HCT116 (cell line): ENCODE results near the gene SEMA4C. TPM values are rescaled to one million over a fixed set of nuclear protein-coding genes. Genes with fewer than 3 reads are reported as not detected.

Experiments used
- ATAC-seq: fragments of 200-7000 bp; cut with Tn5 transposase; 2 replicates; pipeline ENCODE4 v1.9.1; 2020; ENCODE audit warnings: mild to moderate bottlenecking, moderate library complexity
- BruUV-seq: library from RNA; stranded (reverse); fragments of 400-500 nt; replicated peaks from 2 replicates; lab custom pipeline; 2021; lab: Mats Ljungman, UMichigan
- CTCF ChIA-PET: fragments of 300-600 bp; sonication (Branson Sonifier 250); formaldehyde crosslinking; loops from one replicate; lab custom pipeline; 2021; ENCODE audit warnings: antibody characterized with exemption; lab: Charles Lee
- POLR2A ChIA-PET: fragments of 300-600, 350-600 bp; sonication (Branson Sonifier 250); formaldehyde crosslinking; loops from one replicate; lab custom pipeline; 2021; ENCODE audit warnings: antibody characterized with exemption; lab: Charles Lee
- RAD21 ChIA-PET, 2 experiments: fragments of 300-600 bp; sonication (Branson Sonifier 250); formaldehyde crosslinking; loops; one replicate each; lab custom pipeline; 2023; ENCODE audit warnings: low total read pairs in 2 of 2; ENCODE audit not compliant: uncharacterized antibody in 2 of 2, unreplicated experiment in 2 of 2, low non-redundant PET in 1 of 2; lab: Charles Lee
- DNase-seq: peaks from one replicate; pipeline ENCODE4 v3.0.0-alpha.2; 2010; ENCODE audit warnings: low read depth, low spot score
- H2AFZ ChIP-seq: fragments of 200-600 bp; shearing (Covaris generic), sonication (generic); 2 replicates; pipeline ENCODE4 v1.6.1; 2017; ENCODE audit warnings: low read depth, mixed run types, mixed read lengths, antibody characterized with exemption, low read length; ENCODE audit not compliant: poor library complexity, severe bottlenecking
- H3K27ac ChIP-seq: 2 replicates; pipeline ENCODE4 v1.5.1; 2012; ENCODE audit warnings: low read depth, low read length
- H3K27me3 ChIP-seq: fragments of 200-600 bp; sonication (generic); 2 replicates; pipeline ENCODE4 v1.6.1; 2016; ENCODE audit warnings: mixed run types, low read length, mixed read lengths; ENCODE audit not compliant: insufficient read depth
- H3K36me3 ChIP-seq, 2 experiments: fragments of 200-500 bp in 1 of 2; fragments of 200-600 bp in 1 of 2; sonication (Bioruptor generic) in 1 of 2; sonication (generic) in 1 of 2; 2 replicates each; pipeline versions ENCODE4 v1.5.1 to v1.6.1; 2014 to 2016; ENCODE audit warnings: low read length in 2 of 2, inconsistent platforms in 1 of 2, mixed read lengths in 1 of 2, mixed run types in 1 of 2; ENCODE audit not compliant: insufficient read depth in 2 of 2, control insufficient read depth in 1 of 2
- H3K4me1 ChIP-seq, 2 experiments: fragments of 200-600 bp in 1 of 2; sonication (generic) in 1 of 2; 2 replicates each; pipeline versions ENCODE4 v1.5.1 to v1.6.1; 2012 to 2017; ENCODE audit warnings: low read length in 2 of 2, inconsistent platforms in 1 of 2, mild to moderate bottlenecking in 1 of 2, mixed read lengths in 1 of 2, mixed run types in 1 of 2, moderate library complexity in 1 of 2; ENCODE audit not compliant: insufficient read depth in 2 of 2, control insufficient read depth in 1 of 2
- H3K4me2 ChIP-seq: fragments of 200-600 bp; sonication (generic); 2 replicates; pipeline ENCODE4 v1.6.1; 2017; ENCODE audit warnings: mixed run types, low read length, mixed read lengths
- H3K4me3 ChIP-seq, 2 experiments: fragments of 200-600 bp in 1 of 2; sonication (generic) in 1 of 2; replicated peaks in 1 of 2; 2 replicates each; pipeline ENCODE4 v1.5.1; 2011 to 2016; ENCODE audit warnings: low read length in 2 of 2, control low read depth in 1 of 2, low read depth in 1 of 2, mild to moderate bottlenecking in 1 of 2, mixed read lengths in 1 of 2, mixed run types in 1 of 2
- H3K79me2 ChIP-seq: fragments of 200-600 bp; sonication (generic); 2 replicates; pipeline ENCODE4 v1.6.1; 2017; ENCODE audit warnings: mild to moderate bottlenecking, mixed run types, low read length, moderate library complexity, mixed read lengths; ENCODE audit not compliant: insufficient read depth
- H3K9ac ChIP-seq: fragments of 200-600 bp; sonication (generic); 2 replicates; pipeline ENCODE4 v1.6.1; 2016; ENCODE audit warnings: low read length, mixed read lengths
- H3K9me2 ChIP-seq: fragments of 200-600 bp; sonication (generic), shearing (Covaris generic); 2 replicates; pipeline ENCODE4 v1.6.1; 2017; ENCODE audit warnings: mixed run types, mild to moderate bottlenecking, moderate library complexity; ENCODE audit not compliant: insufficient read depth
- H3K9me3 ChIP-seq, 2 experiments: fragments of 200-500 bp in 1 of 2; fragments of 200-600 bp in 1 of 2; sonication (Bioruptor generic) in 1 of 2; sonication (generic) in 1 of 2; 2 replicates each; pipeline ENCODE4 v1.6.1; 2014 to 2017; ENCODE audit warnings: low read length in 2 of 2, mixed read lengths in 2 of 2, inconsistent platforms in 1 of 2, low read depth in 1 of 2, mild to moderate bottlenecking in 1 of 2, mixed run types in 1 of 2, moderate library complexity in 1 of 2; ENCODE audit not compliant: control insufficient read depth in 1 of 2, insufficient read depth in 1 of 2
- H4K20me1 ChIP-seq: fragments of 200-600 bp; sonication (generic), shearing (Covaris generic); 2 replicates; pipeline ENCODE4 v1.6.1; 2017; ENCODE audit warnings: mixed run types, mild to moderate bottlenecking, moderate library complexity; ENCODE audit not compliant: insufficient read depth
- CBX3 ChIP-seq: IDR thresholded peaks from 2 replicates; pipeline ENCODE4 v1.6.1; 2012; ENCODE audit warnings: low read depth
- CEBPB ChIP-seq: IDR thresholded peaks from 2 replicates; pipeline ENCODE4 v1.6.1; 2012; ENCODE audit warnings: low read depth
- EGR1 ChIP-seq: IDR thresholded peaks from 2 replicates; pipeline ENCODE4 v1.6.1; 2012; ENCODE audit warnings: low read depth
- ELF1 ChIP-seq: IDR thresholded peaks from 2 replicates; pipeline ENCODE4 v1.6.1; 2012; ENCODE audit warnings: low read depth, borderline replicate concordance
- EZH2 ChIP-seq: fragments of 200-600 bp; sonication (generic); IDR thresholded peaks from 2 replicates; pipeline ENCODE4 v1.6.1; 2017; ENCODE audit warnings: antibody characterized with exemption, mixed run types
- EZH2phosphoT487 ChIP-seq: fragments of 200-600 bp; IDR thresholded peaks from 2 replicates; pipeline ENCODE4 v1.6.1; 2018; ENCODE audit warnings: antibody characterized with exemption, borderline replicate concordance
- FOSL1 ChIP-seq: IDR thresholded peaks from 2 replicates; pipeline ENCODE4 v1.6.1; 2012; ENCODE audit warnings: low read depth
- POLR2A ChIP-seq: IDR thresholded peaks from 2 replicates; pipeline ENCODE4 v1.7.0; 2011; ENCODE audit warnings: borderline replicate concordance; ENCODE audit not compliant: insufficient read depth, insufficient read length; ENCODE audit errors: extremely low read depth
- SIN3A ChIP-seq: IDR thresholded peaks from 2 replicates; pipeline ENCODE4 v1.6.1; 2012; ENCODE audit warnings: low read depth
- SP1 ChIP-seq: IDR thresholded peaks from 2 replicates; pipeline ENCODE4 v1.6.1; 2012; ENCODE audit warnings: low read depth
- YY1 ChIP-seq: IDR thresholded peaks from 2 replicates; pipeline ENCODE4 v1.6.1; 2011; ENCODE audit warnings: low read length, low read depth, moderate library complexity, mild to moderate bottlenecking; ENCODE audit not compliant: insufficient replicate concordance; ENCODE audit errors: extremely low read depth
- ZNF274 ChIP-seq: fragments of 200-500 bp; sonication (Bioruptor generic); IDR thresholded peaks from 2 replicates; pipeline ENCODE4 v1.6.1; 2014; ENCODE audit warnings: mild to moderate bottlenecking, low read depth, low read length, inconsistent platforms
- intact Hi-C: fragments of 100-400 bp; cut with micrococcal nuclease; formaldehyde crosslinking; loops from 2 replicates; pipeline ENCODE4 v1.10.0; 2022
- total RNA-seq: library from RNA; stranded (reverse); gene quantifications from one replicate; pipeline ENCODE4 v1.2.1, GENCODE V29; 2021; ENCODE audit not compliant: unreplicated experiment
- TF ChIP-seq, protein P1 (sequence below): IDR thresholded peaks from 2 replicates; pipeline ENCODE4 v1.6.1; 2011; ENCODE audit warnings: mild to moderate bottlenecking, low read length, moderate library complexity; ENCODE audit not compliant: insufficient replicate concordance; ENCODE audit errors: extremely low read depth
- TF ChIP-seq, protein P2 (sequence below), 3 experiments: fragments of 200-600 bp in 1 of 3; sonication (generic) in 1 of 3; IDR thresholded peaks in 2 of 3; conservative IDR thresholded peaks in 1 of 3; 2 replicates each; pipeline ENCODE4 v1.5.1; 2012 to 2017; ENCODE audit warnings: low read depth in 2 of 3, low read length in 2 of 3, antibody characterized with exemption in 1 of 3, borderline replicate concordance in 1 of 3, control low read depth in 1 of 3, mild to moderate bottlenecking in 1 of 3, mixed read lengths in 1 of 3, mixed run types in 1 of 3, moderate library complexity in 1 of 3; ENCODE audit not compliant: insufficient read depth in 1 of 3
- TF ChIP-seq, protein P3 (sequence below): IDR thresholded peaks from 2 replicates; pipeline ENCODE4 v1.6.1; 2012
- TF ChIP-seq, protein P4 (sequence below): IDR thresholded peaks from 2 replicates; pipeline ENCODE4 v1.6.1; 2012

The SEMA4C gene
- total RNA-seq, 1 experiment from 2014 or later, result 25.4 TPM

DNA sequence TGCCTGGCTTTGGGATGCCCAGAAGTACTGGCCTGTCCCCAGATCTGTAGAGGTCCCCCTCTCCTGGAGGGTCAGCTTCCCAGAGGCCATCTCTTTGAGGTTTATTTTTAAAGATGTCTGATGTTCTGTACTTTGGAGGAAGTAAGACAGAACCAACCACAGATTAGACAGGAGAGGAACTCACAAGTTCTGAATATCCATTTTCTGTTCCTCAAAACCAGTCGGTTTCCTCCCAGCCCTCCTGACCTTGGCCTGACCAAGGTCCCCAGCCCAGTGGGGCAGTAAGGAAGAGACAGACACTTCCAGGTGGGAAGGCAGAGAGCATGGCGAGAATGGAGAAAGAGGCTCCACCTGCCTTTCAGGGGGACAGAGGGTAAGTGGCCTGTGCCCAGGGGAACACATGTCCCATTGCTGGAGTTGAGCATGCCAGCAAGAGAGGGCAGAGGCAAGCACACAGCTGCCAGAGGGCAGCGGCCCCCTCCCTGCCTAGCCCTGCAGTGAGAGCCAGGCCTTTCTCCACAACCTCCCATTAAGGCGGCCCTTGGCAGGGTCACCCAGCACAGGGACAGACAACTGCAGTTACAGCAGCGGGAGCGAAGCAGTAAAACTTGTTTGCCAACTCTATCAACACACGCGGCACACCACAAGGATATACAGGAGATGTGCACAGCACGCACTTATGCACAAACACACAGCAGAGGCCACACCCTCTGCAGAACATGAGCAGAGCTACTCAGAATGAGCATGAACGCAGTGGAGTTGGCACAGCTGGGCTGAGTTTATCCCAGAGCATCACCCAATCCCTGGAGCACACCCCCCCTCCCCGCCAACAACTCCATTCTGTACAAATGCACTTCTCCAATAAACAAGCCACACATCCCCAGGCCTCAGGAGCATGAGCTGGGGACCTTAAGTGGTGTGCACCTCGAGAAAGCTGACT, 18.5 kb upstream of the SEMA4C start:
- Histone ChIP-seq H3K27ac (no peak overlapping the region), H3K4me3 (no peak overlapping the region), H3K27me3 (no peaks in the 10 kb centered on the region), H3K4me1 (peaks cover 0 to 8% of the 10 kb centered on the region in 2 experiments; a peak in 1 of 4 replicates), H3K9ac (no peak overlapping the region), H3K36me3 (no peaks in the 10 kb centered on the region), H3K9me3 (no peaks in the 10 kb centered on the region), H3K4me2 (no peak overlapping the region), H3K9me2 (no peaks in the 10 kb centered on the region), H2AFZ (no peak overlapping the region), H3K79me2 (no peaks in the 10 kb centered on the region), H4K20me1 (no peaks in the 10 kb centered on the region)
- intact Hi-C loops, result no loop called here
- CTCF ChIA-PET, result no interaction called here
- RAD21 ChIA-PET, result no interaction called here
- ATAC-seq (no peak), DNase-seq (no peak)
- no TSS peak for BruUV-seq
- TF ChIP-seq, protein P1, sequence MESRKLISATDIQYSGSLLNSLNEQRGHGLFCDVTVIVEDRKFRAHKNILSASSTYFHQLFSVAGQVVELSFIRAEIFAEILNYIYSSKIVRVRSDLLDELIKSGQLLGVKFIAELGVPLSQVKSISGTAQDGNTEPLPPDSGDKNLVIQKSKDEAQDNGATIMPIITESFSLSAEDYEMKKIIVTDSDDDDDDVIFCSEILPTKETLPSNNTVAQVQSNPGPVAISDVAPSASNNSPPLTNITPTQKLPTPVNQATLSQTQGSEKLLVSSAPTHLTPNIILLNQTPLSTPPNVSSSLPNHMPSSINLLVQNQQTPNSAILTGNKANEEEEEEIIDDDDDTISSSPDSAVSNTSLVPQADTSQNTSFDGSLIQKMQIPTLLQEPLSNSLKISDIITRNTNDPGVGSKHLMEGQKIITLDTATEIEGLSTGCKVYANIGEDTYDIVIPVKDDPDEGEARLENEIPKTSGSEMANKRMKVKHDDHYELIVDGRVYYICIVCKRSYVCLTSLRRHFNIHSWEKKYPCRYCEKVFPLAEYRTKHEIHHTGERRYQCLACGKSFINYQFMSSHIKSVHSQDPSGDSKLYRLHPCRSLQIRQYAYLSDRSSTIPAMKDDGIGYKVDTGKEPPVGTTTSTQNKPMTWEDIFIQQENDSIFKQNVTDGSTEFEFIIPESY, result no peak
- TF ChIP-seq ZNF274 (no peak), FOSL1 (no peak), SIN3A (no peak)
- POLR2A ChIA-PET, result no interaction called here

DNA sequence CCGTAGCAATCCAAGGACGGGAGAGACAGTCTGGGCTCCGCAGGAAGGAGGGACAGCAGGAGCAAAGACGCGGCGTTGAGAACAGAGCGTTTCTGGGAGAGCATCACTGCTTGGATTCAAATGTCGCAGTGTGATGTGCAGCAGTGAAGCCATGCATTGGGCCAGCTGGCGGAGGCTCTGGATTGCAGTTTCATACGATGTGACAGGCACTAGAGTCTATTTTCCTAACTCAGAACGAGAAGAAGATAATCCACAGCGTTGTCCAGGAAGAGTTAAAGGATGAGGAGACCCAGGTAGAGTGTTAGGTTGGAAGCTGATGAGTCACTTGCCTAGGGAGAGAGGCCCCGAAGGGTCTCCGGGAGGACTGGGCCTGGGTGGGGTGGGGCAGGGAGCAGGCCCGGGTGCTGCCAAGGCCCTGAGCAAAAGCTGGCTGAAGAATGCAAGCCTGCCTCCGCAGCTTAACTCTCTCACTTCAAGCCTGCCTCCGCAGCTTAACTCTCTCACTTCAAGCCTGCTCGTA, 17.7 kb upstream of the SEMA4C start:
- H4K20me1 ChIP-seq, result no peaks in the 10 kb centered on the region
- H2AFZ ChIP-seq, result no peak overlapping the region
- no peak overlapping the region for H3K27ac ChIP-seq
- H3K4me2 ChIP-seq, result no peak overlapping the region
- no TSS peak for BruUV-seq
- H3K4me3 ChIP-seq, result no peak overlapping the region
- no peaks in the 10 kb centered on the region for H3K79me2 ChIP-seq
- ChIA-PET POLR2A (no interaction called here), CTCF (no interaction called here), RAD21 (no interaction called here)
- H3K4me1 ChIP-seq, result peaks cover 0 to 8% of the 10 kb centered on the region in 2 experiments; a peak in 1 of 4 replicates
- H3K9me3 ChIP-seq, result no peaks in the 10 kb centered on the region
- ATAC-seq (no peak), DNase-seq (no peak)
- intact Hi-C loops, result no loop called here
- no peak overlapping the region for H3K9ac ChIP-seq
- no peaks in the 10 kb centered on the region for H3K36me3 ChIP-seq
- no peaks in the 10 kb centered on the region for H3K9me2 ChIP-seq
- H3K27me3 ChIP-seq, result no peaks in the 10 kb centered on the region
- TF ChIP-seq, protein P2, sequence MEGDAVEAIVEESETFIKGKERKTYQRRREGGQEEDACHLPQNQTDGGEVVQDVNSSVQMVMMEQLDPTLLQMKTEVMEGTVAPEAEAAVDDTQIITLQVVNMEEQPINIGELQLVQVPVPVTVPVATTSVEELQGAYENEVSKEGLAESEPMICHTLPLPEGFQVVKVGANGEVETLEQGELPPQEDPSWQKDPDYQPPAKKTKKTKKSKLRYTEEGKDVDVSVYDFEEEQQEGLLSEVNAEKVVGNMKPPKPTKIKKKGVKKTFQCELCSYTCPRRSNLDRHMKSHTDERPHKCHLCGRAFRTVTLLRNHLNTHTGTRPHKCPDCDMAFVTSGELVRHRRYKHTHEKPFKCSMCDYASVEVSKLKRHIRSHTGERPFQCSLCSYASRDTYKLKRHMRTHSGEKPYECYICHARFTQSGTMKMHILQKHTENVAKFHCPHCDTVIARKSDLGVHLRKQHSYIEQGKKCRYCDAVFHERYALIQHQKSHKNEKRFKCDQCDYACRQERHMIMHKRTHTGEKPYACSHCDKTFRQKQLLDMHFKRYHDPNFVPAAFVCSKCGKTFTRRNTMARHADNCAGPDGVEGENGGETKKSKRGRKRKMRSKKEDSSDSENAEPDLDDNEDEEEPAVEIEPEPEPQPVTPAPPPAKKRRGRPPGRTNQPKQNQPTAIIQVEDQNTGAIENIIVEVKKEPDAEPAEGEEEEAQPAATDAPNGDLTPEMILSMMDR (IDR thresholded peaks at IDR 0.05 in 2 of 3, conservative IDR thresholded peaks at IDR 0.05 in 1 of 3; ENCODE audit: borderline replicate concordance in 1 of 3, insufficient read depth in 1 of 3, low read depth in 2 of 3, low read length in 2 of 3), result no peak
- no peak for TF ChIP-seq ELF1
- no peak for TF ChIP-seq CBX3
- TF ChIP-seq POLR2A, result no peak
- no peak for TF ChIP-seq EGR1
- TF ChIP-seq EZH2phosphoT487, result no peak
- TF ChIP-seq YY1, result no peak
- TF ChIP-seq, protein P3, sequence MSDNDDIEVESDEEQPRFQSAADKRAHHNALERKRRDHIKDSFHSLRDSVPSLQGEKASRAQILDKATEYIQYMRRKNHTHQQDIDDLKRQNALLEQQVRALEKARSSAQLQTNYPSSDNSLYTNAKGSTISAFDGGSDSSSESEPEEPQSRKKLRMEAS, result no peak
- TF ChIP-seq CEBPB, result no peak
- no peak for TF ChIP-seq EZH2
- TF ChIP-seq, protein P4, sequence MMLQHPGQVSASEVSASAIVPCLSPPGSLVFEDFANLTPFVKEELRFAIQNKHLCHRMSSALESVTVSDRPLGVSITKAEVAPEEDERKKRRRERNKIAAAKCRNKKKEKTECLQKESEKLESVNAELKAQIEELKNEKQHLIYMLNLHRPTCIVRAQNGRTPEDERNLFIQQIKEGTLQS, result no peak
- no peak for TF ChIP-seq SP1
